GM21737 (cell line): ENCODE measurements around the gene MSRB2.

Experiments
- ATAC-seq: cut with Tn5 transposase; IDR thresholded peaks from one replicate; pipeline ENCODE4 v1.9.1; 2021; ENCODE audit warnings: mild to moderate bottlenecking, moderate library complexity; ENCODE audit not compliant: unreplicated experiment

Gene MSRB2

DNA sequence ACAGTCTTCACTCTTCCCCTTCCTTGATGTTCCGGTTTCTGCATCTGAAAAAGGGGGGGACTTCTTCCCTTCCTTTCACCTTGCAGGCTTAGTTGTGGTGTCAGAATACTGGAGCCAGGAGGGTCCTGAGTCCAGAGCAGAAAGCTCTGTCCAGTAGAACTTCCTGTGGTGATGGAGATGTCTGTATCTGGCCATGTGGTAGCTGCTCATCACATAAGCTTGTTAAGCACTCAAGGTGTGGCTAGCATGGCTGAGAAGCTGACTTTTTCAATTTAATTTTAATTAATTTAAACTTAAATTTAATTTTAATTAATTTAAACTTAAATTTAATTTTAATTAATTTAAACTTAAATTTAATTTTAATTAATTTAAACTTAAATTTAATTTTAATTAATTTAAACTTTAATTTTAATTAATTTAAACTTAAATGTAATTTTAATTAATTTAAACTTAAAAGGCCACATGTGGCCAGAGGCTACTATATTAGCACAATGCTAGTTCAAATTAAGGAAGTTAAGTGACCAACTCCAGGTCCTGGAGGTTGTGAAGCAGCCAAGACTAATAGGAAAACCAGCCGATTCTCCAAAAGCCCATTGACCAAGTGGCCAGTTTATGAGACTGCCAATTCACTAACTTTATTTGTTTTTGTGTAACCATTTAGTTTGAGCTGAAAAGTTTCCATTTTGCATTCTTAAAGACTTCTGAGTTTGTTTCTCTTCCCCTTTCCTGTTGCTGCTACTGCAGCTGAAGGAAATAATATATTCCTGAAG is 16.3 kb downstream of the MSRB2 start:
- no peak for ATAC-seq

DNA sequence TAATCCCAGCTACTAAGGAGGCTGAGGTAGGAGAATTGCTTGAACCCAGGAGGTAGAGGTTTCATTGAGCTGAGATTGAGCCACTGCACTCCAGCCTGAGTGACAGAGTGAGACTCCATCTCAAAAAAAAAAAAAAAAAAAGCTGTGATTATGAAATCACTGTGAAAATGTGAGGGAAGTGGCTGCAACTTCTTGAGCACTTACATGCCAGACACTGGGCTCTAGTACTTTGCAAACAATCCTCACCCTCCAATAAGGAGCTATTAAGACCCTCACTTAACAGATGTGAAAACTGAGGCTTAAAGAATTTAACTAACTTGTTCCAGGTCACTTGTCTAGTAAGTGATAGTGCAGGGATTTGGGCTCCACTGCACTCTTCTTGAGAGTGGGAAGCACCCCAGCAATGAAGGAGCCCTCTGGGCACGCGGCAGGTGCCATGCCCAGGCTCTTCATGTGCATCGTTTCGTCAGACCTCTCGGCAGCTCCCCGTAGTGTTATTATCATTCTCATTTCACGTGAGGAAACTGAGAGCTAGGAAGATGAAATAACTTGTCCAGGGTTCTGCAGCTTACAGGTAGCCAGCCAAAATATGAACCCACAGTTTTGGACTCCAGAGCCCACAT is 19.0 kb downstream of the MSRB2 start:
- no peak for ATAC-seq

DNA sequence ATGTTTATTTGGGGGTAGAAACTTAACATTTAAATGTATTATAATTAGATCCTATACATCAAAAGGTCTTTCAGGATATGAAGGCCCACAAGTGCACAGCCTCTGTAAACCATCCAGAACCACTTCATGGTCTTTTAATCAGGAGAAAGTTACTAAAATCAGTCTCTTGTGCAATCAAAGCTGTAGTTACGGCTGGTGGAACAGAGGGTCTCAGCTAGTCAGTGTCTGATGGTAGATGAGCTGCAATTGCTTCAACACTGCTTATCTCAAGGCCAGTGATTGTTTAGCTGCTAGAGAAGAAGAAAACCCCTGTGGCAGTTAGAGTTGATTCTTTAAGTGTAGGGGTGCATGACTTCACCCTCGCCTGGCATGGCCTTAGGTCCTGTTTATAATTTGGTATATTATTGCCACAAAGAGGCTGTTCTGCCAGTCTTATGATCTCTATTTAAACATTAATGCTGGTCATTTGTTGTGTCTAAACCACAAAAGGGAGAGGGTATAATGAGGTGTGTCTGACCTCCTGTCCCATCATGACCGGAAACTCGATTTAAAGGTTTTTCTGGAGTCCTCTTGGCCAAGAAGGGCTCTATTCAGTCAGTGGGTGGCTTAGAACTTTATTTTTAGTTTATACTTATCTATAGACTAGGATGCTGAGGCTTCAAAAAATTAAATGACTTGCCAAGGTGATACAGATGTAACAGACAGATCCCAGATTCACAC is 21.3 kb downstream of the MSRB2 start:
- ATAC-seq = no peak

DNA sequence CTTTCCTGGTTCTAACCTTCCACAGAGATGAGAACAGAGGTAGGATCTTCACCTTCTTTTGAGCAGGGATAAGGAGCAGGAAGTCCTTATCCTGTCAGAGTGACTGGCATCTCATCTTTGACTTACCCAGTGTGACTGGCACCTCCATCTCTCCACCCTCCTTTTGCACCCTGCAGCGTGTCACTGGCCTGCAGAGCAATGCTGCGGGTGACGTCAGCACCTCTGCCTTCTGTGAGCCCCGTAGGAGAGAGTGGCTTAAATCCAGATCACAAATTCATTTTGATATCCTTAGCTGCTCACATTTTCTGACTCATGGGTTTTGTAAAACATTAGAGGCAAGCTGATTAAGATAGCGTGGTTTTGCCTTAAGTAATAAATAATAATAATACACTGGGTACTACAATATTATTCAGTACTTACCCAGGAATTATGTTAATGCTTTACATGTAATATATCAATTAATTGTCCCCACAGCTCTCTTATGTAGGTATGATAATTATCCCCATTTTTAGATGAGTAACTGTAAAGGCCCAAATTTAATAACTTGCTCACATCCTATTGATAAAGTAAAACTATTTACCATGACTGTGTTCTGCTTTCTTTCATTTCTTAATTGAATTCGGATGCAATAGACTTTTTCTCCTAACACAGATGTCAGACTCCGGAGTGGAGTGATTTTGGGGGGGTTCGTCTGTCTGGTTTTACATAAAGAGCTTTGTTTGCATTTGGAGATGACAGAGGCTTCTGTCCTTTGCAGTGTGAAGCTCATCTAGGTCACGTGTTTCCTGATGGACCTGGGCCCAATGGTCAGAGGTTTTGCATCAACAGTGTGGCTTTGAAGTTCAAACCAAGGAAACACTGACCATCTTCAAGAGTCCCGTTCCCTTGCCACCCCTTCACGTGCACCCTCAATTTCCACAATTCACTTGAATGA is 24.9 kb downstream of the MSRB2 start:
- no peak for ATAC-seq

DNA sequence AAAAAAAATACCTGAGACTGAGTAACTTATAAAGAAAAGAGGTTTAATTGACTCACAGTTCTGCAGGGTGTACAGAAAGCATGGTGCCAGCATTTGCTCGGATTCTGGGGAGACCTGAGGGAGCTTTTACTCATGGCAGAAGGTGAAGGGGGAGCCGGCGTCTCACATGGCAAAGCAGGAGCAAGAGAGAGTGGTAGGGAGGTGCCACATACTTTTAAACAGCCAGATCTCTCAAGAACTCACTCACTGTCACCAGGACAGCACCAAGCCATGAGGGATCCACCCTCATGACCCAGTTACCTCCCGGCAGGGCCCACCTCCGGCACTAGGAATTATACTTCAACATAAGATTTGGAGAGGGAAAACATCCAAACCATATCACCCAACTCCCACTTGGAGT is 25.8 kb downstream of the MSRB2 start:
- no peak for ATAC-seq

DNA sequence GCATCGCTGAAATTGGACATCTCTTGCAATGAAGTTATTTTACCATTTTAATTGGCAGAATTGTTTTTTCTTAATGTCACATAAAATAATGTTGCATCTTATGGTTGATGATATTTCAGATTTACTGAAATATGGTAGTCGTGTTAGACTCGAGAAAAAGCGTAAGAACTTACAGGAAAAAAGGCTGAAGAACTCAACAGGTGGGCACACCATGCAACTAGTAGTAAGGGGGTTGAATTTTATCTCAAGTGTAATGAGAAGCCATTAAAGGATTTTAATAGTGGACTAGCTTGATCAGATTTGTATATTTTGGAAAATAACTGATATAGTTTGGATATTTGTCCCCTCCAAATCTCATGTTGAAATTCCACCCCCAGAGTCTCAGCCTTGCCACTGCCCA is 41.1 kb downstream of the MSRB2 start:
- no peak for ATAC-seq

DNA sequence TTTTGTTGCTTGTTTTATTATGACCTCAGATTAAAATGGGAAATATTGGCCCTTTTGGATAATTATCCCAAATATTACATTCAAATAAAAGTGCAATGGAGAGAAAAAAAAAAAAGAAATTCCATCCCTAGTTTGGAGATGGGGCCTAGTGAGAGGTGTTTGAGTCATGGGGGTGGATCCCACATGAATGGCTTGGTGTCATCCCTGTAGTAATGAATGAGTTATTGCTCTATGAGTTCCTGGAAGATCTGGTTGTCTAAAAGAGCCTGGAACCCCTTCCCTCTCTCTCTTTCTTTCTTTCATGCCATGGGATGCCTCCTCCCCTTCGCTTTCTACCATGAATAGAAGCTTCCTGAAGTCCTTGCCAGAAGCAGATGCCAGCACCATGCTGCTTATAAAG is 44.3 kb downstream of the MSRB2 start:
- no peak for ATAC-seq

DNA sequence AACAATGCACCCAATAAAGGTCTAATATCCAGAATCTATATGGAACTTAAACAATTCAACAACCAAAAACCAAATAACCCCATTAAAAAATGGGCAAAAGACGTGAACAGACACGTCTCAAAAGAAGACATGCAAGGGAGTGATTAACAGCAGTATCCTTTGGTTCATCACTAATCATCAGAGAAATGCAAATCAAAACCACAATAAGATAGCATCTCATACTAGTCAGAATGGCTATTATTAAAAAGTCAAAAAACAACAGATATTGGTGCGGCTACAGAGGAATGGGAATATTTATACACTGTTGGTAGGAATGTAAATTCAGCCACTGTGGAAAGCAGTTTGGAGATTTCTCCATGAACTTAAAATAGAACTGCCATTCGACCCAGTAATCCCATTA is 46.6 kb downstream of the MSRB2 start:
- ATAC-seq = no peak

DNA sequence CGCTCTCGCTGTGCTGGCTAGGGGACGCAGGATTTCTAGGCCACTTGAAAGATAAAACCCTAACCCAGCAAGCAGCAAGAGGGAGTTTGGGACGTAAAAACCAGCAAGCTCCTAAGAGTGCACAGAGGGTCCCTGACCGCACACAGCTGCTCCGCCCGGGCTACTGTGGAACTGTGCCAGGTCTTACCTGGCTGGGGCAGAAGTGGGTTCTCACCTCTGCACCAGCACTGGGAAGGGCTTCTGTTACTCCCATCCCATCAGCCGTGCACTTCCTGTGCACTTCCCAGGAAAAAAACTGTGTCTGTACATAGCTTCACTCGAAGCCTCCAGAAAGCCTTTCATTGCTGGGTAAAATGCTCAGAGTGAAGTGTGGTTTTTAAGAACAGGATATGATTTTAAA is 50.9 kb downstream of the MSRB2 start:
- ATAC-seq = no peak

DNA sequence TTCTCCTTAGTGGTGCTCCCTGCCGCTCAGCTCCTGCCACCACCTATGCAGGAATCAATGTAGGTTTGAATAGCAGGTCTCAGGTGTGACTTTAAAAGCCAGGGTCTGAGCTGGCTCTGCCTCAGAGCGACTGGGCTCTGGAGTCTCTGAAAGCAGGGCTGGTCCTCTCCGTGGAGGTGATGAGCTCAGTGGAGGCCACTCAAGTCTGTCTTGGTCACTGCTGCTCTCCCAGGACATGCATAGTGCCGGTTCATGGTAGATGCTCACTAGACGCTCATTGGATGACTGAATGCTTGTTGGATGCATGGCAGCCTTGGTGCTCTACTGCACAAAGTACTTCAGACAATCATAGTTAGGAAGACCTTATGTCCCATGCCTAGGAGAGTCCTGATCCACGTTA is 51.7 kb downstream of the MSRB2 start:
- ATAC-seq = no peak

DNA sequence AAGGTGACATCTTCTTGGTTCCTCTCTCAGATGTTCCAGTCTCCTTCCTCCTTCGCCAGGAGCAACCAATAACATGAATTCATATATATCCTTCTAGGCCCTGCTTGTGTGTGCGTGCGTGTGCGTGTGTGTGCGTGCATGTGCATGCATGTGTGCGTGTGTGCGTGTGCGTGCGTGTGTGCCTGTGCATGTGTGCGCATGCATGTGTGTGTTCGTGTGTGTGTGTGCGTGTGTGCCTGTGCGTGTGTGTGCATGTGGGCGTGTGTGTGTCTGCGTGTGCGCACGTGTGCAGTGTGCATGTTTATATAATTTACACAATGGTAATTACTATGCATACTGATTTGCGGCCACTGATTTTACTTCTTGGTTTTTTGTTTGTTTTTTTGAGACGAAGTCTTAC is 52.8 kb downstream of the MSRB2 start:
- no peak for ATAC-seq

DNA sequence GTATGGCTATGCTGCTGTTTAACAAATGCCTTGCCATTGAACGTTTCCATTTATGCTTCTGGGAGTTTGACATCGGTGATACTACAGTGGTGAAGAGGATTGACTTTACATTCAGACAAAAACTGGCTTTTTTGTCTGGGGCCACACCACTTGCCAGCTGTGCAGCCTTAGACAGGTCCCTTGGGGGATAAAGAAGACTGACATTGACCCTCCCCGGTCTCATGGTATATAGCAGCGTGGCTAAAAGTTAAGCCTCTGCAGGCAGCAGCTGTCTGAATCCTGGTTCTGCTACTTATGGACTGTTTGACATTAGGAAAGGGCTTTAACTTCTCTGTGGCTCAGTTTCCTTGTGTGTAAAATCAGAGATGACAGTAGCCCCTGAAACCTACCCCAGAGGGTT is 54.7 kb downstream of the MSRB2 start:
- ATAC-seq = no peak

DNA sequence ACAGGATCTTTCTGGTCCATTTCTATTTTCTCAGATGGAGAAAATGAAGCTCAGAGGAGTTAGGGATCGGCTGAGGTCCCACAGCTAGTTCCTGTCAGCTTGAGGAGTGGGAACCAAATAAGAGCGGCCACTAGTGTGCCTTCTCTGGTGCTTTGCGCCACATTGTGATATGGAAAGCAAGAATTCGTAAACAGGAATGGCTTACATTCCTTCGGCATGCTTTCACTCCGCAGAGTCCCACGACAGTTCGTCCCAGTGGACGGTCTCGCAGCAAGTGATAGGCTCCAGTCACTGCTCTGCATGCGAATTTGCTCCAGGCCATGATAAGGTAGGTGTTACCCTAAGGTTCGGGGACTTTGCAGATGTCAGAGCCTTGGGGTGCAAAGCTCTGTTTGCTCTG is 55.2 kb downstream of the MSRB2 start:
- ATAC-seq = no peak

DNA sequence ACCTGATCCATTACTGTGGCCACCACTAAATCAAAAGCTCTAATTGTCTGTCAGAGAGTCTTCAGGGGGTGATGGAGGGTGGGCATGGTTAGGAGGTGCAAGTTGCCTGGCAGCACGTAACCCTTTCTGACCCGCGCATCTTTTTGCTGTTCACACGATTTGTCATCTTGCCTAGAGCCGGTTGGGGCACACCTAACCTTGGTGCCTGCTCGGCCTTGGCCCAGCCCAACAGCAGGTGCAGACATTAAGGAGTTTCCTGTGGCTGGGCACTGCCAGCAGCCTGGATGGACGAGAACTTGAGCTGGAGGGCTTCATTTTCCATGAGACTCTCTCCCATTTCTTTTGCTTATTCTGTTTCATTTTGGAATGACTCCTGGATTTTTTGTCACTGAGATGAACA is 55.7 kb downstream of the MSRB2 start:
- ATAC-seq = no peak

DNA sequence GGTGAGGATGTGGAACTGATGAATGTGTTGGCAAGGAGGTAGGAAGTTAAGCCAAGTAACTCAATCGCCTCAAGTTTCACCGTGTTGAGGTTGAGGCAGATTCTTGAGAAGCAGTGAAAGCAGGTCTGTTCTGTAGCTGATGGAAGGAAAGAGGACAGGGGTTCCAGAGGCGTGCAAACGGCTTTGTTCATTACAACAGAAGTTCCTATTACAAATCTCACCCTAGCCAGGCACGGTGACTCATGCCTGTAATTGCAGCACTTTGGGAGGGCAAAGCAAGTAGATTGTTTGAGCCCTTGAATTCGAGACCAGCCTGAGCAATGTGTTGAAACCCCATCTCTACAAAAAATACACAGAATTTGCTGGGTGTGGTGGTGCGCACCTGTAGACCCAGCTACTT is 59.8 kb downstream of the MSRB2 start:
- ATAC-seq = no peak

DNA sequence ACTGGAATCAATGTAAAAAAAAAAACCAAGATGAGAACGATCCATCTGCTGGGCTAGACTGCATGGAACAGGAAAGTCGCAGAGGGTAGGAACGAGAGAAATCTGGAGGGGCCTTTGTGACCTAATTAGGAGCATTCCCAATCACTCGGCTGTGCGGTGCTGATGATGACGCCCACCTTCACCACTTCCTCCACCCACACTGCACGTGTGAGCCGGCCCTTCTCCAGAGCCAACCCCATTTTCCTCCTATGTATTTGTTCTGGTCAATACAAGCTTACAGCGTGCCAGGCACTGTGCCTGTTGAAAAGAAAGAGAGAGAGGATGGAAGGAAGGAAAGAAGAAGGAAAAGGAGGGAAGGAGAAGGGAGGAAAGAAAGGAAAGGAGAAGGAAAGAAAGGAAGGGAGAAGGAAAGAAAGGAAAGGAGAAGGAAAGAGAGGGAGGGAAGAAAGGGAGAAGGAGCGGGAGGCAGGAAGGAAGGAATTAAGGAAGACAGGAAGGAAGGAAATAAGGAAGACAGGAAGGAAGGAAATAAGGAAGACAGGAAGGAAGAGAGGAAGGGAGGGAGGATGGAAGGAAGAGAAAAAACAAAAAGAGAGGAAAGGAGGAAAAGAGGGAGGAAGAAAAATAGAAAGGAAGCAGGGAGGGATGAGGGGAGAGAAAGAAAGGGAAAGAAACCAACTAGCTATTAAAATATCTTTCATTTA is 61.2 kb downstream of the MSRB2 start:
- no peak for ATAC-seq

DNA sequence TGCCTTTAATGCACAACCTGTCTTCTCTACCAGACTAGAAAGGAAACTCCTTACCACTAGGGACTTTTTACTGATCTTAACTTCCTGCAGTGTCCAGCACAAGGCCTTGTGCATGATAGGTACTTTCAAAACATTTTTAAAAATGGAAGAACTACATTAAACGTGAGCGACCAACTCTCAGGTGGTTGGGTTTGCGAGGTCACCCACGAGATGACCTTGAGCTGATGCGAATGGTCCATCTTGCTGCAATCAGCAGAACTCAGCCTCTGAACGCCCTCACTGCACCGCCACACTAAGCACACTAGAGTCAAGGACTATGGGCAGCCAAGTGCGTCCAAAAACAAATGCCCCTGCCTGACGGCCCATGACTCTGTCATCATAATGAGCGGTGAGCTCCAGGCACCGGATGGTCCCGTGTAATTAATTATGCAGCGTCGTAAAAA is 61.9 kb downstream of the MSRB2 start:
- peak; percentile 66 for ATAC-seq

DNA sequence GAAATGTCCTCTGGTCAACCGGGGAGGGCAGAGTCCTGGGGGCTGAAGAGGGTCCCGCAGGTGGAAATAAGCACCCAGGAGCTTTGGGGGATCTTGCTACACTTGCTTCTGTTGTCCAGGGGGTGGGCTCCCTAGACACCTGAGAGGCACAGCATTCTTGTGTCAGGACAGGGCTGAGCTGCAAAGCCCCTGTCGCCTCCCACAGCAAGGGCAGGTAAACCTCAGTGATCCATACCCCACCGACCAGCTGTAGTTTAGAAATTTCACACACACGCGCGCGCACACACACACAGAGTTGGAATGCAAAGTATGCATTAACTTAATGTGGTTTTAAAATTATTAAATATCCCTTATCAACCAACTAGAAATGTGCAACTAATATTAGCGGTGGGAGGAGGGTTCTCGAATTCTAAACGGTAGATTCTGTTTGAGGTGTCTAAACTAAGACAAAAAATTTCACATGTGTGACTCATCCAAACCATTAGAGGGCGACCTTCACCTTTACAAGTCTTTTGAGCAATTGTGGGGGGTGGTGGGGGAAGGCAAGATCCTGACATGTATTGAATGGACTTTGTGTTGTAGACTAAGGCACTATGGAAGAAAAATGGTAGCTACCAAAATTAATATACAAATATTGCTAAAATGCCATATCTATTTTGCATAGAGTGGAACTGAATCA is 62.5 kb downstream of the MSRB2 start:
- no peak for ATAC-seq

DNA sequence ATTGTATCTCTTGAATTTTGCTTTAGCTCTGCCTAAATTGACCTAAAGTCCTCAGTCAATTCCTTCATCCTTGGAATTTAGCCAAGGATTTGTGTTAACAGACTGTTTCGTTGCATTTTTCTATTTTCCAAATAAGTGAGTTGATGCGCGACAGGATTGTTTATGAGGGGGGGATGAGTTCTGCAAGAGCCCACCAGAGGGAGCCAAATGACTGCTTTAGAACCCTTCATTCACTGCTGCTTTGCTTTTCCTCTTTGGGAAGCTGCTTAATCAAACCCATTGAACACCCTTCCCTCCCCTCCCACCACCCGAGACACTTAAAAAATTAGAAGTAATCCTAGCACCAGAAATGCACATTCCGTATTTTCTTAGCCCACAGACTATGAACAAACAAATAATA is 63.0 kb downstream of the MSRB2 start:
- ATAC-seq = no peak
